ENCODE results near the gene NFKBIZ.
A peak's percentile ranks its signal among the peaks of the same experiment; 100 is the strongest.

Gene NFKBIZ

DNA sequence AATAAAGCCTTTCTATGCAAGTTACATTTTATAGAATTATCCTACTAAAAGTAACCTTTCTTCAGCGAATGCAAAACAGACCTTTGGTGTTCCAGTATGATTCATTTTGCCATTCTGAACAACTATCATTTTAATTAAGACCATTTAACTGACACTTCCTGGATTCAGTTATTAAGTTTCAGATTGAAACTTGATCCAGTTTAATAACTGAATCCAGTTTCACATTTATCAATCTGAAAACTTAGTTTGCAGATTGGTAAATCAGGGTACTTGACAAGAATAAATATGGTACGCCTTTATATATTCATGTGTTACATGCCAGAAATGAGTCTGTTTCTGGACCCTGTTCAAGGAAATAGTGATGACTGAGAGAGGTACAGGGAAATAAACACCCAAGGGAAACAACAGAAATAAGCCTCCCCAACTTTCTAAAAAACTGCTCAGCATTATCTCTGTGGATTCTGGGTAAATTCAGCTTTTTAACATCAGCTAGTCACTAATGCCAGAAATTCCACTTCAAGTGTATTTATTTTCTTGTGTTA is 23.3 kb upstream of the NFKBIZ start:
- DNase-seq (ENCODE audit: low read depth, low spot score): no peak
- no peaks in the 10 kb centered on the region for H3K27me3 ChIP-seq (ENCODE audit: control insufficient read depth, insufficient read depth, low read length)
- no peaks in the 10 kb centered on the region for H3K36me3 ChIP-seq (ENCODE audit: control insufficient read depth, insufficient read depth, low read length)
- no peak overlapping the region for H3K4me3 ChIP-seq (ENCODE audit: low read length)
- no peaks in the 10 kb centered on the region for H3K9me3 ChIP-seq (ENCODE audit: control insufficient read depth, insufficient read depth, low read length)
- no CpG with 5 or more reads among the region's 2 CpGs for WGBS (ENCODE audit: insufficient coverage, insufficient read length)
- peaks cover 1% of the 10 kb centered on the region; the same call in 1 of the 2 replicates for H3K4me1 ChIP-seq (ENCODE audit: control insufficient read depth, insufficient read depth, low read length)
- H3K27ac ChIP-seq (ENCODE audit: low read length): no peak overlapping the region

DNA sequence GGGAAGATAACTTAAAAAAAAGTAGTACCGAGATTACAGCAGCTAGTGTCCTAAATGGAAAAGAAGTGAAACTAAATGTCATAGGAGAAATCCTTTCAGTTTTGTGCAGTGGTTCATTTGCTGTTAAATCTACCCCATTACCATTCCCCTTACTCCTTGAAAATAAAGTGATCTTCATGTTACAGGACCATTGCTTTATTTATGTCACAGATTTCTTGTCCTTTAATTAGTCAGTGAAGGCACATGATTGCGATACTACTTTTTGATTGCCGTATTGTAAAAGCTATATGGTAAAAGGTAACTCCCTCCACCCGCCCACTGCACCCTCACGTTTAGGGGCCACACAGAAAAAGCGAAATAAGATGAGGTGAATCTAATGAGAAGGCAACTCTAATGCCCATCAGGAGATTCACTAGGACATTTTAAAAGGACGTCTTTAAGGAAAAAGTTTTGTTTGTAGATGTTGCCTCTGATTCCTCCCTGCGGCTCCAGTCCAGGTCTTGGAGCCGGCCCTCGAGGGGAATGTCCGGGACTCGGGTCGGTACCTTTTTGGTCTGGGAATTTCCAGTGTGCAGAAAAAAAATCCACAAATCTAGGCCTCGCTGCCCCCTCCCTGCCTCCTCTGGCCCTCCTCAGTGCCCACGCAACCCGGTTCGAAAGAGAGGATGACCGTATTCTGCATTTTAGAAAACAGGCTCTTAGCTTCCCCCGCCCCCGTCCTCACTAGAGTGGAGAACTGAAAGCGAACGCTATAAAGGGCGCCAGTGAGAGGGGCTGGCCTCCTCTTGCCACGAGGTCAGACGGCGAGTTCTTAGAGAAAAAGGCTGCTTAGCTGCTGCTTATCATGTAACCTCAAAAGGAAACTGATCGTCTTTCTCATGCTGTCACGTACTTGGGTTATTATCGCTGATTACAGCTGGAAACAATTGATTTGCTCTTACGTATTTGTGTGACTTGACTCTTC is 21.8 kb upstream of the NFKBIZ start:
- no peak for DNase-seq (ENCODE audit: low read depth, low spot score)
- Histone ChIP-seq H3K27me3 (ENCODE audit: control insufficient read depth, insufficient read depth, low read length) (no peaks in the 10 kb centered on the region), H3K4me3 (ENCODE audit: low read length) (peak overlapping the region; percentile 63; the same call in 1 of the 2 replicates), H3K4me1 (ENCODE audit: control insufficient read depth, insufficient read depth, low read length) (peaks cover 1% of the 10 kb centered on the region; the same call in 1 of the 2 replicates), H3K9me3 (ENCODE audit: control insufficient read depth, insufficient read depth, low read length) (no peaks in the 10 kb centered on the region), H3K27ac (ENCODE audit: low read length) (no peak overlapping the region), H3K36me3 (ENCODE audit: control insufficient read depth, insufficient read depth, low read length) (no peaks in the 10 kb centered on the region)
- WGBS (ENCODE audit: insufficient coverage, insufficient read length): no CpG with 5 or more reads among the region's 30 CpGs

DNA sequence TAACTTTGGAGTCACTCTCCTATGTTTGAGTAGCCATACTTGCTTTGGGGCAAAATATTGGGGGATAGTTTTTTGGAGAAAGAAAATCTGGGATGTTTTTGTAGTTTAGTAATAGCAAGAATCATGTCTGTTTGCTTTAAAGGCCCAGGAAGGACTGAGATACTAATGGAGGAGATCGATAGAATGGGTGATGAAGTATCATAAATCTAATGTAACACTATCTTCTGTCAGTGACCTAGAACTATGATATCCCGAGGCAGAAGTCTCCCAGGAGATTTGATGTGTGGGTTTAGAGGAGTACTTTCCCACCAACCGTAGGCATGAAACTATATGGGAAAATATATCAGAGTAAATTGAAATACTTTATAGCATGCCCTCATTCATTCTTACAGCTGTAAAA is 21.0 kb upstream of the NFKBIZ start:
- WGBS (ENCODE audit: insufficient coverage, insufficient read length): no CpG with 5 or more reads among the region's 3 CpGs

GRCh38 chr3:101828691-101829436 is 20.4 kb upstream of the NFKBIZ start:
- peaks cover 1% of the 10 kb centered on the region; the same call in 1 of the 2 replicates for H3K4me1 ChIP-seq (ENCODE audit: control insufficient read depth, insufficient read depth, low read length)
- no CpG with 5 or more reads among the region's 9 CpGs for WGBS (ENCODE audit: insufficient coverage, insufficient read length)
- DNase-seq (ENCODE audit: low read depth, low spot score): no peak

More for the DNA sequence above, 21.0 kb upstream of the NFKBIZ start:
- Histone ChIP-seq H3K4me1 (ENCODE audit: control insufficient read depth, insufficient read depth, low read length) (peaks cover 1% of the 10 kb centered on the region; the same call in 1 of the 2 replicates), H3K36me3 (ENCODE audit: control insufficient read depth, insufficient read depth, low read length) (no peaks in the 10 kb centered on the region), H3K27me3 (ENCODE audit: control insufficient read depth, insufficient read depth, low read length) (no peaks in the 10 kb centered on the region), H3K4me3 (ENCODE audit: low read length) (no peak overlapping the region), H3K9me3 (ENCODE audit: control insufficient read depth, insufficient read depth, low read length) (no peaks in the 10 kb centered on the region), H3K27ac (ENCODE audit: low read length) (no peak overlapping the region)
- DNase-seq (ENCODE audit: low read depth, low spot score): no peak

GRCh38 chr3:101829437-101829830 is 19.9 kb upstream of the NFKBIZ start:
- no peak for DNase-seq (ENCODE audit: low read depth, low spot score)
- no CpG with 5 or more reads among the region's 2 CpGs for WGBS (ENCODE audit: insufficient coverage, insufficient read length)
- no peak overlapping the region for H3K27ac ChIP-seq (ENCODE audit: low read length)
- H3K4me3 ChIP-seq (ENCODE audit: low read length): no peak overlapping the region
- H3K4me1 ChIP-seq (ENCODE audit: control insufficient read depth, insufficient read depth, low read length): peaks cover 1% of the 10 kb centered on the region; the same call in 1 of the 2 replicates
- H3K27me3 ChIP-seq (ENCODE audit: control insufficient read depth, insufficient read depth, low read length): no peaks in the 10 kb centered on the region
- H3K36me3 ChIP-seq (ENCODE audit: control insufficient read depth, insufficient read depth, low read length): no peaks in the 10 kb centered on the region
- no peaks in the 10 kb centered on the region for H3K9me3 ChIP-seq (ENCODE audit: control insufficient read depth, insufficient read depth, low read length)

More at GRCh38 chr3:101828691-101829436, 20.4 kb upstream of the NFKBIZ start:
- Histone ChIP-seq H3K36me3 (ENCODE audit: control insufficient read depth, insufficient read depth, low read length) (no peaks in the 10 kb centered on the region), H3K9me3 (ENCODE audit: control insufficient read depth, insufficient read depth, low read length) (no peaks in the 10 kb centered on the region), H3K27me3 (ENCODE audit: control insufficient read depth, insufficient read depth, low read length) (no peaks in the 10 kb centered on the region), H3K27ac (ENCODE audit: low read length) (no peak overlapping the region), H3K4me3 (ENCODE audit: low read length) (no peak overlapping the region)

DNA sequence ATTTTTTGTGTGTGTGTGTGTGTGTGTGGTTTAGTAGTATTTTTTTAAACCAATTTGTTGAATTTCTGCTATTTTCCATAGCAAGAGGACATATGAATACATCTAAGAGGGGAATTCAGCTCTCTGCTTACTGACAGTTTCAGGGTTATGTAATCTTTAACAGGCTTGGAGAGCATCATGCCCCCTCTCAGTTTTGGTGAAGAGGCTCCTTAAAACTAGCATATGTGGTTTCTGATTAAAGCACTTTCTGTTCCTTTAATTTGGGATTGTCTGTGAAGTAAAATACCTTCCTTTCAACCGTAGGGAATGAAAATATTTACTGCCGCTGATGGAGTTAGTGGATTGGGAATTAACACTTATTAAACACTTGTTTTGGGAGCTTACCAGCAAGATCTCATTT is 19.4 kb upstream of the NFKBIZ start:
- DNase-seq (ENCODE audit: low read depth, low spot score): no peak
- Histone ChIP-seq H3K9me3 (ENCODE audit: control insufficient read depth, insufficient read depth, low read length) (no peaks in the 10 kb centered on the region), H3K4me3 (ENCODE audit: low read length) (no peak overlapping the region), H3K36me3 (ENCODE audit: control insufficient read depth, insufficient read depth, low read length) (no peaks in the 10 kb centered on the region), H3K27me3 (ENCODE audit: control insufficient read depth, insufficient read depth, low read length) (no peaks in the 10 kb centered on the region), H3K4me1 (ENCODE audit: control insufficient read depth, insufficient read depth, low read length) (peaks cover 1% of the 10 kb centered on the region; the same call in 1 of the 2 replicates), H3K27ac (ENCODE audit: low read length) (no peak overlapping the region)
- no CpG with 5 or more reads among the region's 2 CpGs for WGBS (ENCODE audit: insufficient coverage, insufficient read length)

DNA sequence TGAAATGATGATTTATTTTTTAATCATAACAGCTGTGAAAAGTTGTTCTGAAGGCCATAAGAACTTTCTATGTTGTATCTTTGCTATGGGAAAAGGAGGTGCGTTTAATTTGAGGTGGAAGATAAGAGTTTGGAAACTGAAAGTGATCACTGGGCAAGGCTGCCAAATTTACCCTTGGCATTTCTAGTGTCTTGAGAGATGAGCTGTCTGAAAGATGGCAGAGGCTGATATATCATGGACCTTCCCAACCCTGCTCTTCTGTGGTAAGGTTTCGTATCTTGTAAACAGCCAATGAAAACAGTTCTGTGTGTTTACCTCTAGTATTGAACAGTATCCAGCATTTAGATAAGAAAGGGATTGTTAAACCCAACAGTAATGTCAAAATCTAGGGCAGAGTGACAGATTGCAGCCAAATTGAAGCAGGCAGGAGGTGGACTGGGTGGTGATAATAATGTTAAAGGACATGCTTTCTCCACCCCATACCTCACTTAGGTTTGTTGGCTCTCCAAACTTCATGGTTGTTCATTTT is 15.8 kb upstream of the NFKBIZ start:
- H3K27me3 ChIP-seq (ENCODE audit: control insufficient read depth, insufficient read depth, low read length): no peaks in the 10 kb centered on the region
- H3K4me1 ChIP-seq (ENCODE audit: control insufficient read depth, insufficient read depth, low read length): peaks cover 1% of the 10 kb centered on the region; the same call in 1 of the 2 replicates
- H3K27ac ChIP-seq (ENCODE audit: low read length): no peak overlapping the region
- WGBS (ENCODE audit: insufficient coverage, insufficient read length): 100% methylated on average over 1 of the region's 2 CpGs
- no peaks in the 10 kb centered on the region for H3K36me3 ChIP-seq (ENCODE audit: control insufficient read depth, insufficient read depth, low read length)
- H3K9me3 ChIP-seq (ENCODE audit: control insufficient read depth, insufficient read depth, low read length): no peaks in the 10 kb centered on the region
- H3K4me3 ChIP-seq (ENCODE audit: low read length): no peak overlapping the region
- DNase-seq (ENCODE audit: low read depth, low spot score): no peak

GRCh38 chr3:101835676-101836075 is 13.6 kb upstream of the NFKBIZ start:
- H3K4me1 ChIP-seq (ENCODE audit: control insufficient read depth, insufficient read depth, low read length): no peaks in the 10 kb centered on the region
- no peaks in the 10 kb centered on the region for H3K27me3 ChIP-seq (ENCODE audit: control insufficient read depth, insufficient read depth, low read length)
- no peak overlapping the region for H3K27ac ChIP-seq (ENCODE audit: low read length)
- no peak overlapping the region for H3K4me3 ChIP-seq (ENCODE audit: low read length)
- WGBS (ENCODE audit: insufficient coverage, insufficient read length): no CpG with 5 or more reads among the region's 2 CpGs
- no peaks in the 10 kb centered on the region for H3K36me3 ChIP-seq (ENCODE audit: control insufficient read depth, insufficient read depth, low read length)
- H3K9me3 ChIP-seq (ENCODE audit: control insufficient read depth, insufficient read depth, low read length): no peaks in the 10 kb centered on the region
- DNase-seq (ENCODE audit: low read depth, low spot score): no peak

- DNase-seq (ENCODE audit: low read depth, low spot score): no peak
- no peak overlapping the region for H3K27ac ChIP-seq (ENCODE audit: low read length)
Measured at GRCh38 chr3:101836160-101836559, 13.2 kb upstream of the NFKBIZ start.

More at GRCh38 chr3:101836160-101836559, 13.2 kb upstream of the NFKBIZ start:
- no CpG with 5 or more reads among the region's 6 CpGs for WGBS (ENCODE audit: insufficient coverage, insufficient read length)
- H3K4me3 ChIP-seq (ENCODE audit: low read length): no peak overlapping the region
- H3K27me3 ChIP-seq (ENCODE audit: control insufficient read depth, insufficient read depth, low read length): no peaks in the 10 kb centered on the region
- no peaks in the 10 kb centered on the region for H3K9me3 ChIP-seq (ENCODE audit: control insufficient read depth, insufficient read depth, low read length)
- no peaks in the 10 kb centered on the region for H3K36me3 ChIP-seq (ENCODE audit: control insufficient read depth, insufficient read depth, low read length)
- no peaks in the 10 kb centered on the region for H3K4me1 ChIP-seq (ENCODE audit: control insufficient read depth, insufficient read depth, low read length)
